Ecto neural progenitor cell (in vitro differentiated cells): ENCODE results near the gene TTC39A.

ENCODE experiments used
- DNase-seq: peaks from one replicate; pipeline ENCODE4 v3.0.0-alpha.2; 2018; ENCODE audit warnings: low spot score

Gene TTC39A

DNA sequence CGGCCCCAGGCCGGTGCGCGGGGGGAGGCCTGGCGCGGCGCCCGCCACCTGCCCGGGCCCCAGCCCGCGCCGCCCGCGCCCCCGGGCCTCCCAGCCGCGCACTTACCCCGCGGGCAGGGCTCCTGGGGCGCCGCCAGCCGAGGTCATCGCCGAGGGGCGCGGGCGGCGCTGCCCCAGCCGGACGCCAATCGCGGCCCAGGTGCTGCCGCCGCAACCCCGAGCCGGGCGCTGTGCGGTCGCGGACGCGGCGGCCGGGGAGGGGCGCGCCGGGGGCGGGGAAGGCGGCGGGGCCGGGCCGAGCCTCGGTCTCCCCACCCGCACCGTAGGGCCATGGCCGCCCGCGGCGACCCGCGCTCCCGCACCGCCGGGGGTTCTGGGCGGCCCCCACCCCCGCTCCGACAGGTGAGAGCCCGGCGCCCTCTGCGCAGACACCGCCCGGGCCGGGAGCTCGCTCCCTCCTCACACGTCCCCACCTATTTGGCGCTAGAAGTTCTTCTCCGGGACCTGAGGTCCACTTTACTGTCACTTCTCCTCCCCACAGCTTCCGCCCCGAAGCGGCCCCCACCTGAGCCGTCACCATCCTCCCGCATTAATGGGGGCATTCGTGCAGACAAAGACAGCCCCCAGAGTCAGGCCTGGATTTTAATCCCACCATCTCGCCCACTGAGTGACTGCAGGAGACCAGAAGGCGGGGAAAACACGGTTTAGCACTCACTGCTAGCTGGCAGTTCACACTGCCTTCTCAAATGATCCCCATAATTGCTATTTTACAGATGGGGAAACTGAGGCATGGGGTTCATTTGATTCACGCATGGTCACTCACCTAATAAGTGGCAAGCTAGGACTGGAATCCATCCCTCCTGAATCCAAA lies at the start of gene TTC39A:
Gene TTC39A (minus strand): TSS at position 232 of the 871 bp plus-strand sequence. CDS start 85 bp downstream, at position 147.
- DNase-seq = peak; percentile 54

GRCh38 chr1:51378871-51379270 lies 48.5 kb upstream of the TTC39A start:
- DNase-seq = no peak

- no peak for DNase-seq
Measured at GRCh38 chr1:51373898-51374297, 43.5 kb upstream of the TTC39A start.

DNA sequence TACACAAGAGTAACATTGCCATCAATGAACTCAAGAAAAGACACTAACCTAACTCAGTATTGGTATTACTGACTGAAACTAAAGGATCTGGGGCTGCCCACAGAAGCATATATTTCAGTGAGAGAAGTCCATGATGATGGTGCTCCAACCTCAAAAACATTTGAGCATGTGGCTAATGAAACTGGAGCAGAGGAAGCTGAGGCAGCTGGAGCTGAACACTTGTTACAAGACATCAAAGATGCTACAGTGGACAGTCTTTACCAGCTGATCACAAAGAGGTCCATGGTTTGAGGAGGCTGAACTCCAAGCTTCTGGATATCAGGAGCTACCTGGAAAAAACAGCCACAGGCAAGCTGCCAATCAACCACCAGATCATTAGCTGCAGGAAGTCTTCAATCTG lies 42.2 kb upstream of the TTC39A start:
- no peak for DNase-seq

DNA sequence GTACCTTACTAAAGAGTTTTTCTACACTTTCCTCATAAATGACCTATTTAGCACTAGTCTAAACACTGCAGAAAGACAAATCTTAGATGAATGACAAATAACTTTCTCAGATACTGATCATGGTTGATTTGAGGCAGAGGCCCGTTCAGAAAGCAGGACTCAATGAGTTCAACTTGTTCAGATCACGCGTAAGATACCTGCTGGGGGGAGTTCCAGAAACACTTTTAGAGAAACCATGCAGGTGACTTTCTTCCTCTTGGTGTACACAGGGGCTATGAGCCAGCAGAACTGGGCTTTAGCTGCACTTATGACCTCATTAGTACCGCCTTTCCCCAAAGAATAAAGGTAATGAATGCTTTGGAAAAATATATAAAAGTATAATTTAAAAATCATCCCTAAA lies 38.8 kb upstream of the TTC39A start:
- no peak for DNase-seq

DNA sequence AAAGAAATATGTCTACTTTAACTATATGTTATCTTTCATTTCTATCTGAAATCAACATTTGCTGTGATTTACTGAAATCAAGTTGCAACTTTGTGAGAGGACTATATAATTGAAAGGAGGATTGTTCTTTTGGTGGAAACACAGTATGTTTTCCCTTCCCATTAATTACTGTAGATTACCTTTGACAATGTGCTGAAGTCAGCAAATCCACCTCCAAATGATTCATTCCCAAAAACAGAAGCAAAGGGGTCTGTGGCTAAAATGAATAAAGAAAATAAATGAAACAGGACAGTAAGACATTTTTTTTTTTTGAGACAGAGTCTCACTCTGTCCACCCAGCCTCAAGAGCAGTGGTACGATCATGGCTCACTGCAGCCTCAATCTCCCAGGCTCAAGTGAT lies 35.4 kb upstream of the TTC39A start:
- no peak for DNase-seq

DNA sequence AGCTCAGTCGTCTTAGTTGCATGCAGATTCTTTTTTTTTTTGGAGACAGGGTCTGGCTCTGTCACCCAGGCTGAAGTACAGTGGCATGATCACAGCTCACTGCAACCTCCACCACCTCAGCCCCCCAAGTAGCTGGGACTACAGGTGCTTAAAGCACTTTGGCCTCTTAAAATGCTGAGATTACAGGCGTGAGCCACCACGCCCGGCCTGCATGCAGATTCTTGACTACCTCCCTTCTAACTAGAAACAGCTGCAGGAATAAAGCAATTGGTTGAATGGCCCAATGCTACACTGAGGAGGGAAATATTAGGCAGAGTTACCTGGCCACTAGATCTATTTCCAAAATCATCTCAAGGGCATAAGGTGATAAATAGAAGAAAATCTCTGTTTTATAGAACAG lies 29.5 kb upstream of the TTC39A start:
- DNase-seq = no peak

GRCh38 chr1:51355382-51355781 lies 25.0 kb upstream of the TTC39A start:
- no peak for DNase-seq

- no peak for DNase-seq
Measured at GRCh38 chr1:51354416-51354815, 24.1 kb upstream of the TTC39A start.

- no peak for DNase-seq
Measured at GRCh38 chr1:51351907-51352306, 21.5 kb upstream of the TTC39A start.

GRCh38 chr1:51349862-51350261 lies 19.5 kb upstream of the TTC39A start:
- no peak for DNase-seq

DNA sequence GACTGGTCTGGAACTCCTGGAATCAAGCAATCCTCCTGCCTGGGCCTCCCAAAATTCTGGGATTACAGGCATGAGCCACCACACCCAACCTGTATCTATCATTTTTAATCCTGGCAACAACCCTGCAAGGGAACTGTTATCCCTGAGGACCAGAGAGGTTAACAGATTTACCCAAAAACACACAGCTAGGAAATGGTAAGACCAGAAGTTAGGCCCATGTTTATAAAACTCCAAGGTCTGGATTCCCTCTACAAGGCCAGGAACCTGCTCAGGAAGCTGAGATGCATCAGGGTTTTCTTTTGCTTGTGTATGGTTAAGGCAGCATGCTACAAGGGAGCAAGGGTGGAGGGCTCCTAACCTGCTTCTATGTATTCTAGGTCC lies 17.8 kb upstream of the TTC39A start:
- DNase-seq = no peak

DNA sequence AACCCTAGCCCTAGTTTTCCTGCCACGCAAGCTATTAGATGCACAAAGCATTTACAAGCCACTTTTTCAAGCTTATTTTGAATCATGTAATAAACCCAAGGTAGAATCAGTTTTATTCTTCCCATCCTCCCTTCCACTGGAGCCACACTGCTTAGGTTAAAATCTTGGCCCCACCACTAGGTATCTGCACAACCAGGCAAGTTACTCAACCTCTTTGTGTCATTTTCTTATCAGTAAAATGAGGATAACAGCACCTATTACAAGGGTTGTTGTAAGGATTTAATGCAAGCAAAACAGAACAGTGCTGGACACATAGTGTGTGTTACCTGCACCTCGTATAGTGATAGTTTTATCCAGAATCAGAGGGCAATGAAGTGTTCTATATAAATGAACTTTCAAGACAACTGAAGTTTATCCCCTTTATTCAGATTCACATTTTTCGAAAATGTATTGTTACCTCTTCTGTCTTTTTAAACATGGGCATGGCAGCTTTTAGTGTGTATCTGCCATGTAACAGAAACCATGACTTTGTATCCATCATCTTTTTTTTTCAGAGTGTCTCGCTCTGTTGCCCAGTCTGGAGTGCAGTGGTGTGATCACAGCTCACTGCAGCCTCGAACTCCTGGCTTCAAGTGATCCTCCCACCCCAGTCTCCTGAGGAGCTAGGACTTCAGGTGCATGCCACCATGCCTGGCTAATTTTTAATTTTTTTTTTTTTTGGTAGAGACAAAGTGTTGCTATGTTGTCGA lies 17.2 kb upstream of the TTC39A start:
- no peak for DNase-seq

DNA sequence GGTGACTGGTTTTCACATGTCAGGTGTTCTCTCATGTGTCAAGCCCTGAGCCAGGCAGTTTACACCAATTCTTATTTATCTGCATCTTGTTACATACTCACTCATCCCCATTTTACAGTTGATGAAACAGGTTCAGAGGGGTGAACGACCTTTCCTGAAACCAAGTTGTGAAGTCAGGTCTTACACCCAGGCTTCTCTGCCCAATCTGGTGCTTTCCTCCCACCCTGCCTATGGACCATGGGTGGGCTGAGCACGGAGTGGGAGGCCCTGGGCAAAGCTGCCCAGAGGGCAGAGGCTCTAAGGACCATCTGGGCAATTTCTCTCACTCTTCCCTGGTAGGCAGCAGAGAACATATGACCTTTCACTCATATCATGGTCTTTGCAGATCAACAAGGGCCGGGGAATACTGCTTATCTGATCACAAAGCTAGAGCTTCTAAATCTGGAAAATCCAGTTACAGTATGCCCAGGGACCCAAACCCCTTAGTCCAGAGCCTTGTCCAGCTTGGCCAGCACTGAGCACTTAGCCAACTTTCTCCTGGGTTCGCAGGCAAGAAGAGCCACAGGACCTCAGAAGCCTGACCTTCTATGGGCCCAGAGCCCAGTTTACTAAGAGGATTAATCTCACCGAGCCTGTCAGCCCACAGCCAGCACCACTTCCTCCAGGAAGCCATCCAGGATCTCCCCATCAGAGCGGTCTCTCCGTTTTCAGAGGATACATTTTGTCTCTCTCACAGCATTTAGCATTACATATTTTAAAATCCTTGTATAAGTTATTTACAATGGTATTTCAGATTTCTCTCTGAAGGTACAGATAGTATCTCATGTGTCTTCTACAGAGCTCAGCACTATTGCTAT lies 16.0 kb upstream of the TTC39A start:
- DNase-seq = no peak

- DNase-seq = no peak
Measured at GRCh38 chr1:51345300-51345687, 14.9 kb upstream of the TTC39A start.

- no peak for DNase-seq
Measured at GRCh38 chr1:51344602-51345299, 14.4 kb upstream of the TTC39A start.

DNA sequence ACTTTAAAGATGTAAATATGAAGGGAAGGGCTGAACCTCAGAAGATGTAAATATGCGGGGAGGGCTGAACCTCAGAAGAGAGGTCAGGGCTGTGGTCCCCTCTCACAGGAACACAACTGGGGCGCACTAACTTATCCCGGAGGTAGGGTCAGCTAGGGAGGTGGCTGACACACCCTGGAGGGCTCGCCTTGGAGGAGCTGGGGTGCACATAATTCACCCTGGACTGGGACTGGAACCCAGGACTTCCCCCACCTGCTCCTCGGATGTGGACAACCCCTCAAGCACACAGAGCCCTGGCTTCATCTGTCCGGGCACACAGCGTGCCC lies 13.9 kb upstream of the TTC39A start:
- DNase-seq = no peak

- no peak for DNase-seq
Measured at GRCh38 chr1:51343624-51344023, 13.3 kb upstream of the TTC39A start.

DNA sequence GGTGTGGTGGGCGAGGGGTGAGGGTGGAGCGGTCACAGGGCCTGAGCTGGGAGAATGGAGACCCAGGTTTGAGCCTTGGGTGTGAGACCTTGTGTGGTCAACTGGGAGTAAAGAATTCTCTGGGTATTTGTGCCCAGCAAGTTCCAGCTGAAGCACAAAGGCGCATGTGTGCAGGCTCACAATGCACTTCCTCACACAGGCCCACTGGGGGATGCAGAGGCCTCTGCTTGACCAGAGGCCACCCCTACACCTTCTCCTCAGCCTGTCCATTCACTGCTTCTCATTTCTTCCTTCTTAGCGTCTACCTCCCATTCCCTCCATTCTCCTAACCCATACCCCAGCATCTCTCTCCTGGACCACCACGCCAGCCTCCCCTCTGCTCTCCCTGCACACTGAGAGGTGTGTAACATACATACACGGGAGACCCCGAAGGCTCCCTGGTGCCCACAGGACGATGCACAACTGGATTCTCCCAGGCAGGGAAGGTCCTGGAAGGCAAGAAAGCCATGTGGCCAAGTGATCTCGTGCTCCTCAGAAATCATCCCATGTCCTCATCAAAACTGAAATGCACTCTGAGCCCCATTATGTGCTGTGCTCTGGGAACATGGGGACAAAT lies 12.3 kb upstream of the TTC39A start:
- DNase-seq = no peak

DNA sequence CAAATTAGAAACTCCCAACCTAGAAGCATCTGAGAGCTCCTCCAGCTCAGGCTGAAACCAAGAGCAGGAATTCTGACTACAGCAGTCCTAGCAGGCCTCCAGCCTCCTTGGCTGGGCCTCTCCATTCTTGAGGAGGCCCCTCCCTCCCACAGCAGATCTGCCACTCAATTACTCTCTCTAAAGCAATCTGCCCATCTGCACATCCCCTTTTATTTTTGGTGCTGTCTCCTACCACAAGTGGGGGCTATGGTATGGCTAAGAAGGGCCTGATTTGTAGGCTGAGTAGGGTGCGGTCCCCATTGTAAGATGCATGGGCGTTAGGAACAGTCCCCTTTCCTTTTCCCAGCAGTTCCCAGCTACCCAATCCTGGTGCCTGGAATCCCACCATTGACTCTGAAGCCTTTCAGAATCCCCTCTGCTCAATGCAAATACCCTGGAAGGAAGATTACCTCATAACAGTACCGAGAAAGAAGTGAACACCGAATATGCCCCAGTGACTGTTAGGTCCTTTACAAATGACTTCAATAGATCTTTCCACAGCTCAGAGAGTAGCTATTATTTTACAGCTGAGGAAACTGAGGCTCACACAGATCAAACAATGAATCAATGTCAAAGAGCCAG lies 11.6 kb upstream of the TTC39A start:
- DNase-seq = no peak

DNA sequence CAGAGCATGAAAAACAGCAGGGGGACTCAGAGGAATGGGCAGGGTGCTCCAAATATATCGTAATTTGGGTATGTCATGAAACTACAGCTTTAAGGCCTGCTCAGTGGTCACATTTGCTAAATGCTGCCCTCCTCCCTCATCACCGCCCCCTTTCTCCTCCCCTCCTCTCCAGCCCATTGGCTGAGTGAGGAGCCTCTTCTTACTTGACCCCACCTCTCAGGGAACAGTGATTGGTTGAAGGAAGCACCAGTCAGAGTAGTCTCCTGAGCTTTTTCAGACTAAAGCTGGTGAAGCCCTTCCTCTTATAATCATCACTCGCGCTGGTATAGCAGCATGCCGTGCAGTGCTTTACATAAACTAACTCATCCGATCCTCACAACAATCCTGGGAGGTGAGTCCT lies 10.0 kb upstream of the TTC39A start:
- DNase-seq = no peak
